H9 (cell line): ENCODE data around the gene PC. TPM values are rescaled to one million over a fixed set of nuclear protein-coding genes. Genes with fewer than 3 reads are reported as not detected.
A peak's percentile ranks its signal among the peaks of the same experiment; 100 is the strongest.

Experiments used
- DNase-seq: peaks from one replicate; pipeline ENCODE4 v3.0.0-alpha.2; 2017
- H2AFZ ChIP-seq: one replicate; pipeline ENCODE4 v1.6.1; 2013; ENCODE audit warnings: mild to moderate bottlenecking, low read length, control low read depth, moderate library complexity
- H2AK5ac ChIP-seq: 2 replicates; pipeline ENCODE4 v1.6.1; 2013; ENCODE audit warnings: low read length, control low read depth, mixed read lengths; ENCODE audit not compliant: insufficient read length
- H2BK120ac ChIP-seq: one replicate; pipeline ENCODE4 v1.6.1; 2013; ENCODE audit warnings: low read depth, mild to moderate bottlenecking, low read length, control low read depth, inconsistent platforms; ENCODE audit not compliant: poor library complexity, severe bottlenecking
- H2BK12ac ChIP-seq: 2 replicates; pipeline ENCODE4 v1.6.1; 2013; ENCODE audit warnings: low read length, control low read depth, mixed read lengths, low read depth; ENCODE audit not compliant: insufficient read length
- H2BK15ac ChIP-seq: 2 replicates; pipeline ENCODE4 v1.6.1; 2013; ENCODE audit warnings: low read depth, low read length, control low read depth
- H2BK20ac ChIP-seq: one replicate; pipeline ENCODE4 v1.6.1; 2013; ENCODE audit warnings: low read depth, mild to moderate bottlenecking, low read length, control low read depth, inconsistent platforms; ENCODE audit not compliant: poor library complexity, severe bottlenecking
- H2BK5ac ChIP-seq: 2 replicates; pipeline ENCODE4 v1.6.1; 2013; ENCODE audit warnings: low read length, control low read depth, mixed read lengths; ENCODE audit not compliant: insufficient read length
- H3K14ac ChIP-seq: 2 replicates; pipeline ENCODE4 v1.6.1; 2013; ENCODE audit warnings: low read length, control low read depth; ENCODE audit not compliant: insufficient read depth
- H3K18ac ChIP-seq: 2 replicates; pipeline ENCODE4 v1.6.1; 2013; ENCODE audit warnings: low read depth, mild to moderate bottlenecking, mixed read lengths, low read length, control low read depth; ENCODE audit not compliant: insufficient read length
- H3K23ac ChIP-seq: 2 replicates; pipeline ENCODE4 v1.6.1; 2013; ENCODE audit warnings: low read length, control low read depth, mixed read lengths, low read depth; ENCODE audit not compliant: insufficient read length
- H3K23me2 ChIP-seq: 2 replicates; pipeline ENCODE4 v1.6.1; 2013; ENCODE audit warnings: low read depth, mild to moderate bottlenecking, mixed read lengths, low read length, control low read depth; ENCODE audit not compliant: insufficient read length, poor library complexity, severe bottlenecking
- H3K27ac ChIP-seq: 2 replicates; pipeline ENCODE4 v1.5.1; 2013; ENCODE audit warnings: low read length, control low read depth, mixed read lengths, low read depth; ENCODE audit not compliant: insufficient read length
- H3K27me3 ChIP-seq: 2 replicates; pipeline ENCODE4 v1.6.1; 2013; ENCODE audit warnings: low read length, control low read depth, inconsistent platforms; ENCODE audit not compliant: insufficient read depth
- H3K4ac ChIP-seq: 2 replicates; pipeline ENCODE4 v1.6.1; 2013; ENCODE audit warnings: low read depth, mild to moderate bottlenecking, control low read depth, inconsistent platforms, low read length, moderate library complexity
- H3K4me1 ChIP-seq: 2 replicates; pipeline ENCODE4 v1.6.1; 2013; ENCODE audit warnings: low read length, control low read depth, inconsistent platforms; ENCODE audit not compliant: insufficient read depth
- H3K4me2 ChIP-seq: 2 replicates; pipeline ENCODE4 v1.6.1; 2013; ENCODE audit warnings: low read length, control low read depth, mixed read lengths; ENCODE audit not compliant: insufficient read length, insufficient read depth
- H3K56ac ChIP-seq: 2 replicates; pipeline ENCODE4 v1.6.1; 2013; ENCODE audit warnings: low read depth, mild to moderate bottlenecking, mixed read lengths, low read length, control low read depth; ENCODE audit not compliant: insufficient read length
- H3K79me1 ChIP-seq: 2 replicates; pipeline ENCODE4 v1.6.1; 2013; ENCODE audit warnings: low read depth, mild to moderate bottlenecking, moderate library complexity, low read length, control low read depth, inconsistent platforms; ENCODE audit not compliant: insufficient read depth, poor library complexity, severe bottlenecking
- H3K79me2 ChIP-seq: 2 replicates; pipeline ENCODE4 v1.6.1; 2013; ENCODE audit warnings: low read length, control low read depth, inconsistent platforms; ENCODE audit not compliant: insufficient read depth
- H3K9ac ChIP-seq: 2 replicates; pipeline ENCODE4 v1.6.1; 2013; ENCODE audit warnings: low read length, control low read depth, mixed read lengths; ENCODE audit not compliant: insufficient read length; ENCODE audit errors: extremely low read depth
- H3K9me3 ChIP-seq: one replicate; pipeline ENCODE4 v1.6.1; 2013; ENCODE audit warnings: low read depth, low read length, inconsistent platforms; ENCODE audit not compliant: control insufficient read depth
- H3T11ph ChIP-seq: one replicate; pipeline ENCODE4 v1.6.1; 2013; ENCODE audit warnings: mild to moderate bottlenecking, low read length, control low read depth, inconsistent platforms
- H4K20me1 ChIP-seq: one replicate; pipeline ENCODE4 v1.6.1; 2013; ENCODE audit not compliant: control insufficient read depth, insufficient read length, insufficient read depth
- H4K5ac ChIP-seq: 2 replicates; pipeline ENCODE4 v1.6.1; 2013; ENCODE audit warnings: low read depth, mild to moderate bottlenecking, mixed read lengths, low read length, control low read depth; ENCODE audit not compliant: insufficient read length
- H4K8ac ChIP-seq: replicated peaks from 2 replicates; pipeline ENCODE4 v1.6.1; 2013; ENCODE audit warnings: low read length, control low read depth, mixed read lengths, low read depth; ENCODE audit not compliant: insufficient read length
- H4K91ac ChIP-seq: 2 replicates; pipeline ENCODE4 v1.6.1; 2013; ENCODE audit warnings: low read depth, mild to moderate bottlenecking, moderate library complexity, mixed read lengths, low read length, control low read depth; ENCODE audit not compliant: insufficient read length
- H3K27ac Mint-ChIP-seq, 3 experiments: 2 replicates in 2 of 3; 3 replicates in 1 of 3; pipeline ENCODE4 v1.8.0; 2020 to 2021; ENCODE audit warnings: mixed read lengths in 3 of 3, mild to moderate bottlenecking in 1 of 3, moderate library complexity in 1 of 3
- H3K27me3 Mint-ChIP-seq: 2 replicates; pipeline ENCODE4 v1.8.0; 2021; ENCODE audit warnings: low read depth, mild to moderate bottlenecking, moderate library complexity, mixed read lengths
- H3K36me3 Mint-ChIP-seq, 3 experiments: 2 replicates in 2 of 3; 3 replicates in 1 of 3; pipeline ENCODE4 v1.8.0; 2020 to 2021; ENCODE audit warnings: low read depth in 3 of 3, mixed read lengths in 3 of 3; ENCODE audit not compliant: insufficient read depth in 1 of 3
- H3K4me1 Mint-ChIP-seq, 2 experiments: 2 replicates each; pipeline ENCODE4 v1.8.0; 2020; ENCODE audit warnings: mixed read lengths in 2 of 2
- H3K4me3 Mint-ChIP-seq, 2 experiments: 2 replicates in 1 of 2; 3 replicates in 1 of 2; pipeline ENCODE4 v1.8.0; 2020 to 2021; ENCODE audit warnings: mild to moderate bottlenecking in 2 of 2, mixed read lengths in 2 of 2, moderate library complexity in 1 of 2
- H3K9me3 Mint-ChIP-seq, 2 experiments: 2 replicates in 1 of 2; 3 replicates in 1 of 2; pipeline ENCODE4 v1.8.0; 2020; ENCODE audit warnings: mild to moderate bottlenecking in 2 of 2, mixed read lengths in 2 of 2, moderate library complexity in 1 of 2
- WGBS: extraction: QIAGEN DNeasy Blood & Tissue Kit; methylation state at CpG from one replicate; pipeline ENCODE4 v1.1.7; 2013; ENCODE audit warnings: missing lambda C conversion rate, low lambda C conversion rate, mixed read lengths; ENCODE audit not compliant: insufficient read length; ENCODE audit errors: extremely low coverage; 5-methylcytosine and 5-hydroxymethylcytosine counted together
- total RNA-seq: library from RNA; stranded (reverse); gene quantifications from 2 replicates; pipeline ENCODE4 v1.2.1, GENCODE V29; 2021
- TF ChIP-seq, protein P1 (sequence below): fragments of 200-600 bp; sonication (generic); conservative IDR thresholded peaks from 3 replicates; pipeline ENCODE4 v1.8.0; 2021; ENCODE audit warnings: antibody characterized with exemption, mild to moderate bottlenecking

Gene PC
- total RNA-seq, 1 experiment from 2014 or later, result 32.6 TPM

DNA sequence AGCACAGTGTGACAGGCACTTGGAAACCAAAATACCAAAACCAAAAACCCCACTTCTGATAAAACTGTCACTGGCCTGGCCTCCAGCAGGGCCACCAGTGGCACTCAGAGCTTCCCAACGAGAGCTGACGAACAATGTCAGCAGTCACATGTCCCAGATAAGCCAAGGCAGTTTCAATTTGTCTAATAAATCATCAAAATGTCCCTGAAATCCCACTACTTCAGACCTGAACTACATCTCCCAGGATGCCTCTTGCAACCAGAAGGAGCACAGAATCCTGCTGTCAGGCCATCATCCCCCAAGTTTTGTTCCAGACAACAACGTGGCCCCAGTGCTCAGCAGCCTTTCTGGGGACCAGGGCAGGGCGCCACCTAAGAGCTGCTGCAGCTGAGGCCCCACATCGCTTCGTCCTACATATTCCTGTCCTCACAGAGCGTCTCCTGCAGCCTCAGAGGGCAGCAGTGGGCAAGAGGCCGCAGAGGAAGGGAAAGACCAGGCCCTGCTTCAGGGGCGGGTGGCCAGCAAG lies 76.2 kb downstream of the PC start:
- H3K4me3 Mint-ChIP-seq, result peak overlapping the region in 1 of 2 experiments; percentile 56; a peak in 1 of 5 replicates
- Histone ChIP-seq H3K23me2 (no peaks in the 10 kb centered on the region), H2BK20ac (no peak overlapping the region), H3T11ph (no peak overlapping the region), H3K4me1 (peaks cover 2% of the 10 kb centered on the region; the same call in 1 of the 2 replicates), H2BK5ac (no peak overlapping the region), H3K9ac (no peak overlapping the region), H3K18ac (no peak overlapping the region), H3K9me3 (no peaks in the 10 kb centered on the region), H3K27me3 (no peaks in the 10 kb centered on the region), H4K20me1 (no peaks in the 10 kb centered on the region), H2AFZ (no peak overlapping the region), H4K8ac (no peak overlapping the region), H4K5ac (no peak overlapping the region), H3K27ac (no peak overlapping the region), H3K4ac (no peak overlapping the region), H3K23ac (no peak overlapping the region), H3K79me2 (no peaks in the 10 kb centered on the region), H3K4me2 (no peak overlapping the region), H3K79me1 (no peaks in the 10 kb centered on the region), H3K14ac (no peak overlapping the region; the same call in 1 of the 2 replicates), H2BK12ac (no peak overlapping the region), H2BK120ac (no peak overlapping the region), H3K56ac (no peak overlapping the region), H2BK15ac (no peak overlapping the region), H2AK5ac (no peak overlapping the region), H4K91ac (no peak overlapping the region)
- H3K9me3 Mint-ChIP-seq, result no peaks in the 10 kb centered on the region
- DNase-seq, result no peak
- WGBS, result no CpG with 5 or more reads among the region's 9 CpGs
- H3K27ac Mint-ChIP-seq, result peak overlapping the region; percentile 82 to 94 (median 85); a peak in 6 of 7 replicates
- H3K36me3 Mint-ChIP-seq, result no peaks in the 10 kb centered on the region
- no peaks in the 10 kb centered on the region; the same call in 1 of the 2 replicates for H3K27me3 Mint-ChIP-seq
- TF ChIP-seq, protein P1, sequence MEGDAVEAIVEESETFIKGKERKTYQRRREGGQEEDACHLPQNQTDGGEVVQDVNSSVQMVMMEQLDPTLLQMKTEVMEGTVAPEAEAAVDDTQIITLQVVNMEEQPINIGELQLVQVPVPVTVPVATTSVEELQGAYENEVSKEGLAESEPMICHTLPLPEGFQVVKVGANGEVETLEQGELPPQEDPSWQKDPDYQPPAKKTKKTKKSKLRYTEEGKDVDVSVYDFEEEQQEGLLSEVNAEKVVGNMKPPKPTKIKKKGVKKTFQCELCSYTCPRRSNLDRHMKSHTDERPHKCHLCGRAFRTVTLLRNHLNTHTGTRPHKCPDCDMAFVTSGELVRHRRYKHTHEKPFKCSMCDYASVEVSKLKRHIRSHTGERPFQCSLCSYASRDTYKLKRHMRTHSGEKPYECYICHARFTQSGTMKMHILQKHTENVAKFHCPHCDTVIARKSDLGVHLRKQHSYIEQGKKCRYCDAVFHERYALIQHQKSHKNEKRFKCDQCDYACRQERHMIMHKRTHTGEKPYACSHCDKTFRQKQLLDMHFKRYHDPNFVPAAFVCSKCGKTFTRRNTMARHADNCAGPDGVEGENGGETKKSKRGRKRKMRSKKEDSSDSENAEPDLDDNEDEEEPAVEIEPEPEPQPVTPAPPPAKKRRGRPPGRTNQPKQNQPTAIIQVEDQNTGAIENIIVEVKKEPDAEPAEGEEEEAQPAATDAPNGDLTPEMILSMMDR, result no peak
- peaks cover 47 to 62% of the 10 kb centered on the region in 2 experiments for H3K4me1 Mint-ChIP-seq
